ENCODE data around the gene SLC6A20. TPM values are rescaled to one million over a fixed set of nuclear protein-coding genes. Genes with fewer than 3 reads are reported as not detected.
A peak's percentile ranks its signal among the peaks of the same experiment; 100 is the strongest.

Gene SLC6A20
- total RNA-seq (35.2 TPM), polyA plus RNA-seq (ENCODE audit: insufficient read depth, low read depth, low replicate concordance) (0.37 TPM)
- long read RNA-seq, donor 1: 0 reads
- long read RNA-seq, donor 2: 0 reads
- long read RNA-seq, donor 3: 0 reads
- long read RNA-seq, donor 4: 0 reads
- long read RNA-seq, donor 5: 0 reads
- long read RNA-seq, donor 6: 0 reads
- long read RNA-seq, donor 7, full-length matches to known transcripts: 18 of 31 reads
- long read RNA-seq, donor 7, partial matches to known transcripts: 7 of 31 reads
- long read RNA-seq, donor 7, other reads (novel, unspliced or antisense): 6 of 31 reads
- long read RNA-seq, donor 8: 0 reads
- long read RNA-seq, donor 9: 0 reads
- long read RNA-seq, donor 10: 0 reads

- no peak for FAIRE-seq
- peak in 3 of 5 donors; percentile 47 to 62 (median 49) for DNase-seq
- no peaks in the 10 kb centered on the region for H3K9me3 ChIP-seq (ENCODE audit: control insufficient read depth in 2 of 3, insufficient read depth in 1 of 3, low read length in 3 of 3)
- no peak for TF ChIP-seq CTCF (IDR thresholded peaks at IDR 0.05; ENCODE audit: borderline replicate concordance, extremely low read depth, insufficient read depth)
- intact Hi-C loops (cut with DNase I): no loop called here
- H3K36me3 ChIP-seq (ENCODE audit: control insufficient read depth in 2 of 3, insufficient read depth in 3 of 3, low read length in 3 of 3): no peaks in the 10 kb centered on the region
- H3K9ac ChIP-seq (ENCODE audit: low read length in 3 of 3): peak within 1 kb of the TSS in 1 of 3 donors; percentile 21
- peaks cover 23% of the 10 kb centered on the region for H3K27me3 ChIP-seq (ENCODE audit: control insufficient read depth, insufficient read depth, low read length)
- H3K4me3 ChIP-seq (ENCODE audit: low read length in 3 of 3): peak within 1 kb of the TSS in 2 of 3 donors; percentile 23 to 59
- H3K27ac ChIP-seq (ENCODE audit: low read depth in 2 of 2, low read length in 2 of 2): no peak within 1 kb of the TSS
- H3K4me1 ChIP-seq (ENCODE audit: control insufficient read depth in 2 of 3, insufficient read depth in 2 of 3, low read depth in 1 of 3, low read length in 3 of 3): peaks cover 0 to 9% (median 0%) of the 10 kb centered on the region in 3 donors
These were observed at the start of gene SLC6A20 for GRCh38 chr3:45795882-45796765. Gene SLC6A20 (minus strand): TSS chr3:45796536. CDS start chr3:45796419, 117 bp downstream.

GRCh38 chr3:45844616-45845015 is 48.3 kb upstream of the SLC6A20 start:
- H3K27ac ChIP-seq (ENCODE audit: low read depth in 2 of 2, low read length in 2 of 2): no peak overlapping the region
- no peaks in the 10 kb centered on the region for H3K9me3 ChIP-seq (ENCODE audit: control insufficient read depth in 2 of 3, insufficient read depth in 1 of 3, low read length in 3 of 3)
- H3K4me3 ChIP-seq (ENCODE audit: low read length in 3 of 3): no peak overlapping the region
- FAIRE-seq: no peak
- no peak for DNase-seq
- peaks cover 0 to 7% (median 3%) of the 10 kb centered on the region in 3 donors for H3K4me1 ChIP-seq (ENCODE audit: control insufficient read depth in 2 of 3, insufficient read depth in 2 of 3, low read depth in 1 of 3, low read length in 3 of 3)
- no peak for TF ChIP-seq CTCF (IDR thresholded peaks at IDR 0.05; ENCODE audit: borderline replicate concordance, extremely low read depth, insufficient read depth)
- H3K27me3 ChIP-seq (ENCODE audit: control insufficient read depth, insufficient read depth, low read length): no peaks in the 10 kb centered on the region
- intact Hi-C loops (cut with DNase I): no loop called here
- H3K9ac ChIP-seq (ENCODE audit: low read length in 3 of 3): no peak overlapping the region
- no peaks in the 10 kb centered on the region for H3K36me3 ChIP-seq (ENCODE audit: control insufficient read depth in 2 of 3, insufficient read depth in 3 of 3, low read length in 3 of 3)

- intact Hi-C loops (cut with DNase I): no loop called here
- DNase-seq (no peak), FAIRE-seq (no peak)
- H3K36me3 ChIP-seq (ENCODE audit: control insufficient read depth in 2 of 3, insufficient read depth in 3 of 3, low read length in 3 of 3): no peaks in the 10 kb centered on the region
- peak overlapping the region in 1 of 3 donors; percentile 87 for H3K4me3 ChIP-seq (ENCODE audit: low read length in 3 of 3)
- H3K27me3 ChIP-seq (ENCODE audit: control insufficient read depth, insufficient read depth, low read length): no peaks in the 10 kb centered on the region
- TF ChIP-seq CTCF (IDR thresholded peaks at IDR 0.05; ENCODE audit: borderline replicate concordance, extremely low read depth, insufficient read depth): no peak
- H3K9me3 ChIP-seq (ENCODE audit: control insufficient read depth in 2 of 3, insufficient read depth in 1 of 3, low read length in 3 of 3): no peaks in the 10 kb centered on the region
- peaks cover 0 to 7% (median 3%) of the 10 kb centered on the region in 3 donors for H3K4me1 ChIP-seq (ENCODE audit: control insufficient read depth in 2 of 3, insufficient read depth in 2 of 3, low read depth in 1 of 3, low read length in 3 of 3)
- no peak overlapping the region for H3K9ac ChIP-seq (ENCODE audit: low read length in 3 of 3)
- H3K27ac ChIP-seq (ENCODE audit: low read depth in 2 of 2, low read length in 2 of 2): no peak overlapping the region
These were observed 46.7 kb upstream of the SLC6A20 start for GRCh38 chr3:45842851-45843625.

Data from kidney (tissue), 22 donors.